ENCODE data around the gene ABCA4.

DNA sequence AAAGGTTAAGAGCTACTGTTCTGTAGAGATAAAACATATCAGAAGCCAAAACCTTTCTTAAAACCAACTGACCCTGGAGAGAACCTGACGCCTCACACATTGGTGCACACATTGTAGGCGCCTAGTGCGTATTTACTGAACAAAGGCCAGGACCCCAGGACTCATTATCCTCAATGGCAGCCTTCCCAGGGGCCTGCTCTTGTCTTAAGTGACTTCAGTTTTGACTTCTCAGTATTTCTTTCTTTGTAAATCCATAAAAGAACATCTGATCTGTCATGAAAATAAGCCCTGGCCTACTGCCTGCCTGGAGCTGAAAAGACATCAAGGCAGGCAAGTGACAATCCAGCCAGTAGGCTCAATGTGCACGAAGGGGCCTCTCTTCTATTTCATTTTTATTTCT, 27.6 kb downstream of the ABCA4 start:
- TF ChIP-seq RAD21 (IDR thresholded peaks at IDR 0.05 in 1 of 2, conservative IDR thresholded peaks at IDR 0.05 in 1 of 2; ENCODE audit: low read depth in 2 of 2, low read length in 2 of 2), result no peak
- TF ChIP-seq, protein P1, sequence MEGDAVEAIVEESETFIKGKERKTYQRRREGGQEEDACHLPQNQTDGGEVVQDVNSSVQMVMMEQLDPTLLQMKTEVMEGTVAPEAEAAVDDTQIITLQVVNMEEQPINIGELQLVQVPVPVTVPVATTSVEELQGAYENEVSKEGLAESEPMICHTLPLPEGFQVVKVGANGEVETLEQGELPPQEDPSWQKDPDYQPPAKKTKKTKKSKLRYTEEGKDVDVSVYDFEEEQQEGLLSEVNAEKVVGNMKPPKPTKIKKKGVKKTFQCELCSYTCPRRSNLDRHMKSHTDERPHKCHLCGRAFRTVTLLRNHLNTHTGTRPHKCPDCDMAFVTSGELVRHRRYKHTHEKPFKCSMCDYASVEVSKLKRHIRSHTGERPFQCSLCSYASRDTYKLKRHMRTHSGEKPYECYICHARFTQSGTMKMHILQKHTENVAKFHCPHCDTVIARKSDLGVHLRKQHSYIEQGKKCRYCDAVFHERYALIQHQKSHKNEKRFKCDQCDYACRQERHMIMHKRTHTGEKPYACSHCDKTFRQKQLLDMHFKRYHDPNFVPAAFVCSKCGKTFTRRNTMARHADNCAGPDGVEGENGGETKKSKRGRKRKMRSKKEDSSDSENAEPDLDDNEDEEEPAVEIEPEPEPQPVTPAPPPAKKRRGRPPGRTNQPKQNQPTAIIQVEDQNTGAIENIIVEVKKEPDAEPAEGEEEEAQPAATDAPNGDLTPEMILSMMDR (IDR thresholded peaks at IDR 0.05; ENCODE audit: control extremely low read depth in 1 of 3, insufficient read depth in 1 of 3, low read depth in 1 of 3, low read length in 3 of 3), result no peak
- TF ChIP-seq EZH2 (IDR thresholded peaks at IDR 0.05; ENCODE audit: low read depth, low read length, severe bottlenecking), result no peak
- TF ChIP-seq SP1 (IDR thresholded peaks at IDR 0.05; ENCODE audit: low read depth, low read length), result no peak
- no peak for TF ChIP-seq POLR2AphosphoS5 (IDR thresholded peaks at IDR 0.05; ENCODE audit: low read depth, low read length)
